ENCODE results near the gene ST6GALNAC3. TPM values are rescaled to one million over a fixed set of nuclear protein-coding genes. Genes with fewer than 3 reads are reported as not detected.
A peak's percentile ranks its signal among the peaks of the same experiment; 100 is the strongest.

The ST6GALNAC3 gene
- total RNA-seq, 2 experiments from 2014 or later = 0.50 to 1.2 TPM

- Histone ChIP-seq H3K27ac (ENCODE audit: low read depth, low read length, poor library complexity, severe bottlenecking) (no peak overlapping the region), H3K9me3 (ENCODE audit: low read length) (no peaks in the 10 kb centered on the region), H3K9me2 (ENCODE audit: insufficient read depth, low read length) (no peaks in the 10 kb centered on the region), H4K20me1 (ENCODE audit: insufficient read depth, low read length) (no peaks in the 10 kb centered on the region), H3K36me3 (ENCODE audit: insufficient read depth, low read length) (no peaks in the 10 kb centered on the region), H3K4me3 (ENCODE audit: low read depth, low read length, poor library complexity, severe bottlenecking) (no peak overlapping the region), H3K79me2 (ENCODE audit: insufficient read depth, low read depth, low read length) (no peaks in the 10 kb centered on the region), H2AFZ (ENCODE audit: low read length) (peak overlapping the region; percentile 64), H3K4me2 (ENCODE audit: low read length) (no peak overlapping the region), H3K4me1 (ENCODE audit: insufficient read depth, low read length, poor library complexity, severe bottlenecking) (peaks cover 31% of the 10 kb centered on the region)
- ChIA-PET CTCF (ENCODE audit: unreplicated experiment) (interaction anchor here (1.4 kb wide), 1 partner anchor 11 kb away, joined by 3 read pairs; no protein-coding TSS in a partner anchor), POLR2A (interaction anchor here (0.7 to 2.3 kb wide), 13 partner anchors 9 to 65 kb away, joined by 3 to 8 read pairs (median 3); no protein-coding TSS in a partner anchor)
- TF ChIP-seq CTCF (conservative IDR thresholded peaks at IDR 0.05; ENCODE audit: low read length) (no peak), EZH2phosphoT487 (IDR thresholded peaks at IDR 0.05; ENCODE audit: borderline replicate concordance, low read depth, low read length) (no peak)
- no TSS peak for BruUV-seq (replicated peaks)
- intact Hi-C loops (cut with micrococcal nuclease; ENCODE audit: unreplicated experiment) = no loop called here
- DNase-seq (ENCODE audit: low spot score) = no peak
Measured at GRCh38 chr1:76229279-76230005, 154.9 kb downstream of the ST6GALNAC3 start.

GRCh38 chr1:76230842-76231281 is 156.3 kb downstream of the ST6GALNAC3 start:
- H3K36me3 ChIP-seq (ENCODE audit: insufficient read depth, low read length) = no peaks in the 10 kb centered on the region
- H3K4me1 ChIP-seq (ENCODE audit: insufficient read depth, low read length, poor library complexity, severe bottlenecking) = peaks cover 31% of the 10 kb centered on the region
- H3K4me3 ChIP-seq (ENCODE audit: low read depth, low read length, poor library complexity, severe bottlenecking) = no peak overlapping the region
- intact Hi-C loops (cut with micrococcal nuclease; ENCODE audit: unreplicated experiment) = no loop called here
- ChIA-PET CTCF (ENCODE audit: unreplicated experiment) (no interaction called here), POLR2A (interaction anchor here (0.6 to 2.3 kb wide), 3 partner anchors 15 to 30 kb away, joined by 3 to 8 read pairs (median 3); no protein-coding TSS in a partner anchor)
- H3K27ac ChIP-seq (ENCODE audit: low read depth, low read length, poor library complexity, severe bottlenecking) = no peak overlapping the region
- TF ChIP-seq CTCF (conservative IDR thresholded peaks at IDR 0.05; ENCODE audit: low read length) (no peak), EZH2phosphoT487 (IDR thresholded peaks at IDR 0.05; ENCODE audit: borderline replicate concordance, low read depth, low read length) (no peak)
- H3K9me3 ChIP-seq (ENCODE audit: low read length) = no peaks in the 10 kb centered on the region
- H3K9me2 ChIP-seq (ENCODE audit: insufficient read depth, low read length) = no peaks in the 10 kb centered on the region
- no peaks in the 10 kb centered on the region for H3K79me2 ChIP-seq (ENCODE audit: insufficient read depth, low read depth, low read length)
- BruUV-seq (replicated peaks) = no TSS peak
- H3K4me2 ChIP-seq (ENCODE audit: low read length) = 0 out of 2 replicates have a peak overlapping the region, but pooled peaks have one; percentile 0
- H4K20me1 ChIP-seq (ENCODE audit: insufficient read depth, low read length) = no peaks in the 10 kb centered on the region
- no peak overlapping the region for H2AFZ ChIP-seq (ENCODE audit: low read length)
- no peak for DNase-seq (ENCODE audit: low spot score)

GRCh38 chr1:76231320-76231719 is 156.8 kb downstream of the ST6GALNAC3 start:
- TF ChIP-seq CTCF (conservative IDR thresholded peaks at IDR 0.05; ENCODE audit: low read length) (no peak), EZH2phosphoT487 (IDR thresholded peaks at IDR 0.05; ENCODE audit: borderline replicate concordance, low read depth, low read length) (no peak)
- DNase-seq (ENCODE audit: low spot score) = no peak
- Histone ChIP-seq H3K79me2 (ENCODE audit: insufficient read depth, low read depth, low read length) (no peaks in the 10 kb centered on the region), H3K4me2 (ENCODE audit: low read length) (no peak overlapping the region), H3K9me2 (ENCODE audit: insufficient read depth, low read length) (no peaks in the 10 kb centered on the region), H3K36me3 (ENCODE audit: insufficient read depth, low read length) (no peaks in the 10 kb centered on the region), H3K4me3 (ENCODE audit: low read depth, low read length, poor library complexity, severe bottlenecking) (no peak overlapping the region), H2AFZ (ENCODE audit: low read length) (peak overlapping the region; percentile 13; the same call in 1 of the 2 replicates), H3K27ac (ENCODE audit: low read depth, low read length, poor library complexity, severe bottlenecking) (no peak overlapping the region), H3K4me1 (ENCODE audit: insufficient read depth, low read length, poor library complexity, severe bottlenecking) (peaks cover 31% of the 10 kb centered on the region), H4K20me1 (ENCODE audit: insufficient read depth, low read length) (no peaks in the 10 kb centered on the region), H3K9me3 (ENCODE audit: low read length) (no peaks in the 10 kb centered on the region)
- ChIA-PET POLR2A (interaction anchor here (0.5 to 2.3 kb wide), 3 partner anchors 14 to 1467 kb away, joined by 3 to 8 read pairs (median 3); no protein-coding TSS in a partner anchor), CTCF (ENCODE audit: unreplicated experiment) (no interaction called here)
- no TSS peak for BruUV-seq (replicated peaks)
- intact Hi-C loops (cut with micrococcal nuclease; ENCODE audit: unreplicated experiment) = no loop called here

Measured in OCI-LY7 (cell line).